MM.1S (cell line): ENCODE data around the gene RARB.

Experiments used
- CTCF ChIP-seq: fragments of 300-600 bp; sonication (generic); IDR thresholded peaks from 2 replicates; pipeline ENCODE4 v1.5.1; 2016; ENCODE audit warnings: antibody characterized with exemption, low read length, mixed read lengths
- EZH2 ChIP-seq: fragments of 300-600 bp; sonication (generic); optimal IDR thresholded peaks from 2 replicates; pipeline ENCODE3; 2017; ENCODE audit warnings: low read depth, mild to moderate bottlenecking, antibody characterized with exemption, low read length, mixed read lengths
- EZH2phosphoT487 ChIP-seq: fragments of 300-600 bp; sonication (generic); IDR thresholded peaks from 2 replicates; pipeline ENCODE4 v1.6.1; 2018; ENCODE audit warnings: antibody characterized with exemption, low read length

- no peak for TF ChIP-seq CTCF
- no peak for TF ChIP-seq EZH2
- TF ChIP-seq EZH2phosphoT487, result no peak
Measured at GRCh38 chr3:25426408-25426807, 1.7 kb upstream of the RARB start.
